ENCODE results near the gene KCTD3.

KCTD3 gene

DNA sequence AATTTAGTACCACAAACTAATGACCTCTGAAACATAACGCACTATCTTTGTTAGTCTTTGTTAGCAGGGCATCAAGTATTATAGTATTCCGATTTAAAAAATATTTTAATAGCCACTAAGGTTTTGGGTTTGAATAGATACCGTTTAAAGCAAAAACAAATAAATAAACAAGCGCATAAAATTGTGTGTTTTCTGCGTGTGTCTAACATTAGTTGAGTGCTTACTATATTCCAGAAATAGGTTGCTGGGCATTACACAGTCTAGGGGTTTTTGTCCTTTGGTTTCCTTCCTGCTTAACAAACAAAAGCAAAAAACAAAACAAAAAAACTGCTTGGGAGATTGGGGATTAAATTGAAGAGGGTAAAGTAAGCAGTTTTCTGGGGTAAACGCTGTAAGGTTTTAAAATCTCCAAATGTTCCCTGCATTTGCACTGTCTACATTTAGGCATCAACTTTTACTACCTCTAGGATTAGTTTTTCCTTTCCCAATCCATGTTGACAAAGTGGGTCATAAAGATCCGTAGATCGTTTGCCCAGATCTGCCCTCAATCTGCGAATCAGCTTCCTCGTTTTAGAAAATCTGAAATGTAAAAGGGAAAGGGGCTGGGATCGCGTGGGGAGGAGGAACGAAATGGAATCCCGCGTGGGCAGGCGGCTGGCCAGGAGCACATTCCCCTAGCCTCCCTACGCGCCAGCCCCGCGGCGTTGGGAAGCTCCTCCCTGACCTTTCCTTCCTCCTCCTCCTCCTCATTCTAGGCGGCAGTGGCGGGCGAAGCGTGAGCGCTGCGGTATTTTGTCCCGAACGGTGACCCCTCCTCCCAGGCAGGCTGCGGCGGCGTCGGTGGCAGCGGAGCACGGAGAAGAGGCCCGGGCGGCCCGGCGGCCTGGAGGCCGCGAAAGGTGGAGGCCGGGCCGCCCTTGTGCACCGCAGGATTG lies at the start of gene KCTD3:
TSS of gene KCTD3 (plus strand) at position 749 of the 935 bp plus-strand sequence. CDS start 382 bp downstream, outside the sequence.
- intact Hi-C loops (cut with DNase I) = no loop called here
- peak; percentile 40 to 92 (median 84) for DNase-seq

DNA sequence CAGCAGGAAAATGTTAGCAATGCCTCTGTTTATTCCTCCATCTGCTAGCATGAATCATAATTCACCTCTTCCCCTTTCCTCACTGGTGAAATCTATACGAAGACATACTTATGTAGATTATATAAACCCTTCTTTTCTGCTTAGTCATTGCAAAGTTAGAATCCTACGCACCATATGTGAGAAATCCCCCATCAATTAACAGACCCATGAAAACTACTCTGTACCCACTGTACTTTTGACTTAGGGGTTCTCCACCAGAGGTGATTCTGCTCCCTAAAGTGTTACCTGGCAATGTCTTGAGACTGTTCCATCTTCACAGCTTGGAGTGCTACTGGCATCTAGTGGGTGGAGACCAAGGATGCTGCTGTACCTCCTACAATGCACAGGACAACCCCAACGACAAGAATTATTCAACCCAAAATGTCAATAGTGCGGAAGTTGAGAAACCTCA lies 49.6 kb upstream of the KCTD3 start:
- peak in 19 of 42 donors; percentile 7 to 55 (median 16) for DNase-seq
- intact Hi-C loops (cut with DNase I) = no loop called here

DNA sequence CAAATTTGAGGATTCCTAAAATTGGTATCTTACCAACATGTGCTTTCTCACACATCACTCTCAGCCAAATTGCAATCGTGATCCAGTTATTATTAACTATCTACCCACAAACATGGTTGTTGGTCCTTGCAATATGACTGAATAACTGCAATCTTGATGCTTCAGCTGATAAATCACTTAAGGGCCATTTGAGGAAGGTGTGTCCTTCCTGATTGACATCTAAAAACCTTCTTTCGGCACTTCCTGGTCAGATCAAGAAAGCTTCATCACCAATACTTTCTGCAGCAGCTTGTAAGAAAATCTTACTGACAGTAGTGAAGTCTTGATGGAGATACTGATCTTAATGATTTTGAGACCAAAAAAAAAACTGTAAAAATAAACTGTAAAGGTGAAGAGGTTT lies 48.5 kb upstream of the KCTD3 start:
- intact Hi-C loops (cut with DNase I) = no loop called here
- DNase-seq = no peak

DNA sequence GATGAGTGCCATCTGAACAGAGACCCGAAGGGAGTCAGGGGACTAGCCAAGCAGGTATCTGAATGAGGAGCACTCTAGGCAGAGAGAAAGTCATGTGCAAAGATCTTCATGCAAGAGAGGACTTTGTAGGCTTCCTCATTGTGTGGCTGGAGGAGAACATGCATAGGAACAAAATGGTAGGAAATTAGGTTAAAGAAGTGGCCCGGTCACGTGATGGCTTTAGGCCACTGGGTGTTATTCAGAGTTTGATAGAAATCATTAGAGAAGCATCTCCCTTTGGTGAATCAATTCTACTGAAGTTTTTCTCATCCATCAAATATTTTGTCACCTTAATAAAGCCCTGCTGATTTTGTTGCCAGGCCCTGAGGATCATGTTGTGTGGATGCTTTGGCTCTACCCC lies 45.8 kb upstream of the KCTD3 start:
- no peak for DNase-seq
- intact Hi-C loops (cut with DNase I) = no loop called here

DNA sequence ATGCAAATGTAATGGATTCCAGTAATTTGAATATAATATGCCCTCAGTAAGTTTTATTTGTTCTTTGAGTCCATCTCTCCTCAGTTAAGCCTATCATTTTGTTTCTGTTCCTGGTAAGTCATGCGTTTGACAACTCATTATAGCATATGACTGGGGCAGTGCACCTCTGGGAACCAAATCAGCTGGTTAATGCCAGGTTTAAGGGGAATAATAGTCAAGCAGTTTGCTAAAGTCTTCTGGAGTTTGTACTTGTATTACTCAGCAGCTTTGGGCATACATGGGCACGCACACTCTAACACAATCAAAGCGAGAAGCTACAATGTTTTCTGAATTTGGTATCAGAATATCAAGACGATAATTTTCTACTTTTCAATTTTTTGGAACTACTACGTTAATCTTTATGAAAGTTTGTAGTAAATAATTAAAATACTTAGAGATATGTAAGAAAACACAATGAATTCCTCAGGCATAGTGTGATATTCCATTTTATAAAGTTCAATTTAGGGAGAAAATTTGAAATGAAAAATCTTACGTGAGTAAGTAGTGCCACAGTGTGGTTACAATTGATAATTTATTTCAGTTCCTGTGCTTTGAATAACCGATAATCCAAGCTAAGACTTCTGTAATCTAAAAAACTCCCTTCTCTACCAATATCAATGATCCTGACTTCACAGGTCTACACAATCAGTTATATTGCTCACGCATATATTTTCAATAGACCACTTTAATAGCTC lies 43.8 kb upstream of the KCTD3 start:
- intact Hi-C loops (cut with DNase I) = no loop called here
- DNase-seq = no peak

DNA sequence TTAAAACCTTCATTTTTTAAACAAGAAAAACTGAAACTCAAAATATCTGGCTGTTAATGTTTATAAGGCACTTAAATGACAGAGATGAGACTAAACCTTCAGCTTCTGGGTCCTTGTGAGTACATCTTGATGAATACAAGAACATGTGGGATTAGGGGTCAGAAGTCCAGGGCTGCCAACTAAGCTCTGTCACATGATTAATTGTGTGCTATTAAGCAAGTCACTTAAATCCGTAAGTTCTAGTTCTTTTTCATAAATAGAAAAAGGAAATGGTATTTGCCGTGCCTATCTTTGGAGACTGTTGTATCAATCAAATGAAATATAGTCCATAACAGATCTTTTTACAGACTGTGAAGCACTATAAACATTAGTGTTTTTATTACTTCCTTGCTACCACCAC lies 43.2 kb upstream of the KCTD3 start:
- intact Hi-C loops (cut with DNase I) = no loop called here
- DNase-seq = no peak

DNA sequence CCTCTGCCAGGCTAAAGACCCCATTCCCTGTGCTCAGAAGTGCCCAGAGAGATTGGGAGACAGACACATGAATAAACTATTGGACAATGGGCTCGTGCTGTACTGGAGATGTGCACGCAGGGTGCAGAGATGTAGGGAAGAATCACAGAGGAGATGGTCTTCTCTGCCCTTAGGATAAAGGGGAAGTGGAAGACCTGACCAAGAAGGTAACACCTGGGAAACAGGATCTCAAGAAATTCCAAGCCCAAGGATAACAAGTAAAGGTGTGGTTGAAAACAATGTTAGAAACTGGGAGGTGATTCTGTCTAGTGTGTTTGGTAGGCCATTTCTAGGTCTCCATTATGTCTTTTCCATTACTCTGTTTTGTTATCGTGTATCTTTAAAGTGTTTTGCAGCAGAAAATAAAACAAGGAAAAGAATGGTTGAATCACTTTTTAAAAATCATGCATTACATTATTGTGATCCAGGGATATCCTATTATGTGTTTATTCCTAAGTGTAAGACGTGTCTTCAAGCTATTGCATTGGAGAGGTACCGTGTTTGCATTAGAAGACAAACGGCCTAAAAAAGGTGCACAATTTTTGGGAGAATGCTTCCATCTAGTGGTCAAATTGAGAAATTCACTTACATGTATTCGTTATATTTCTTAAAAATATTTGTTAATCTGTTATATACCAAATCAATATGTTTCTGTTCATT lies 40.8 kb upstream of the KCTD3 start:
- intact Hi-C loops (cut with DNase I) = loop anchor here (5.0 kb wide), 1 partner anchor 874 kb away; no protein-coding TSS in a partner anchor
- DNase-seq = peak in 2 of 42 donors; percentile 9 to 26

DNA sequence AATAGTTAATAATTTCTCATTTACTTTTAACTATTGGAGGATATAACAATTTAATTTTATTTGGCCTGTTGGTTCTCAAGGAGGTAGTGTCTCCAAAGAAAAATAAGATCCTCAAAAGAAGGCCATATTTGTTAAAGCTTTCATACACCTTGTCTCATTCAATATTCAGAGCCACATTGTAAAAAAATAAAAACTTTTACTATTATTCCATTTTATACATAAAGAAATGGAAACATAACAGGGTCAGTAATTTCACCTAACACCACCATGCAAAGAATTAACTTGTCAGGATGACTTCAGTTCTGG lies 40.3 kb upstream of the KCTD3 start:
- no peak for DNase-seq
- intact Hi-C loops (cut with DNase I) = loop anchor here (5.0 kb wide), 1 partner anchor 874 kb away; no protein-coding TSS in a partner anchor

DNA sequence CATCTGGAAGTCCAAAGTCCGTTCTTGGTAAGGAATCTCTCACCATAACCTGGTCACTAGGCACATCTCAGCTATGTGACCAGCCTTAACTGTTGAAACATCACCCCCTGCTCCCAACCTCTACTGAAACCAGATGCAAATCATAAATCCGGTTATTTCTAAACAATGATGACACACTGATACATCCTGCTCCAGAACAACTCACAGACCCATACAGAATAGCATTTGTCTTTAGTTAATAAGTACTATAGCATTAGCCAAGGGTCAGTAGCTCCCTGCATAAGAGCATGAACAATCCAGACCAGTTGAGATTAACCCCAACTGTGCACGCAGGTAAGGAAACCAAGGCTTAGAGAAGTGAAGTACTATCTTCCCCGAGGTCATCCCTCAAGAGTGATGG lies 38.0 kb upstream of the KCTD3 start:
- DNase-seq = no peak
- intact Hi-C loops (cut with DNase I) = loop anchor here (5.0 kb wide), 1 partner anchor 877 kb away; no protein-coding TSS in a partner anchor

DNA sequence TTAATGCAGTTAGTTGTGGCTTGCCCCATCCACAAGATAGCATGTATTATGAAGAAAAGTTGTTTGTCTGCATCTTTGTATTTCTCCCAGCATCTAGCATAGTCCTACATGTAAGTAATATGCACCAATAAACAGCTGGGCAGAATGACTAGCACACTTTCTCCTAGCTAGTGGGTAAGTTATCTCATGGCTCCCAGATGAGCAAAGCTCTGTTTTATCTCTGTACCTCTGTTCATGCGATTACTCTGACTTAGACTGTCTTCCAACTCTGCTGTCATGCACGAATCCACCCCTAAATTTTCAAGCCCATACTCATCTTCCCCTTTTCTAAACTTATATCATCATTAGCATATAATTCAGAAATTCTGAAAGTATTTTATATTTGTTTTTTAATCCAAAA lies 37.5 kb upstream of the KCTD3 start:
- intact Hi-C loops (cut with DNase I) = loop anchor here (5.0 kb wide), 1 partner anchor 877 kb away; no protein-coding TSS in a partner anchor
- no peak for DNase-seq

DNA sequence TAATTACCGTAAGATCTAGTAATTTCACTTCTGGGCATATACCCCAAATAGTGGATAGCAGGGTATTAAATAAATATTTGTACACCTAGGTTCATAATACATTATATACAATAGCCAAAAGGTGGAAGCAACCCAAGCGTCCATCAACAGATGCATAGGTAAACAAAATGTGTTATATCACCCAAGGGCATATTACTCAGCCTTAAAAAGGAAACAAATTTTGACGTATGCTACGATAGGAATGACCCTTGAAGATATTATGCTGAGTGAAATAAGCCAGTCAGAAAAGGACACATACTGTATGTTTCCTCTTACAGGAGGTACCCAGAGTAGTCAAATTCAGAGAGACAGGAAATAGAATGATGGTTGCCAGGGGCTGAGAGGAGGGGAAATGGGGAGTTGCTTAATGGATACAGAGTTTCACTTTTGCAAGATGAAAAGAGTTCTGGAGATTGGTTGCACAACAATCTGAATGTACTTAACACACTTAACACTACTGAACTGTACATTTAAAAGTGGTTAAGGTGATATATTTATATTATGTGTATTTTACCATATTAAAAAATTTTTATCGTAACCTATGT lies 36.6 kb upstream of the KCTD3 start:
- DNase-seq = no peak
- intact Hi-C loops (cut with DNase I) = no loop called here

DNA sequence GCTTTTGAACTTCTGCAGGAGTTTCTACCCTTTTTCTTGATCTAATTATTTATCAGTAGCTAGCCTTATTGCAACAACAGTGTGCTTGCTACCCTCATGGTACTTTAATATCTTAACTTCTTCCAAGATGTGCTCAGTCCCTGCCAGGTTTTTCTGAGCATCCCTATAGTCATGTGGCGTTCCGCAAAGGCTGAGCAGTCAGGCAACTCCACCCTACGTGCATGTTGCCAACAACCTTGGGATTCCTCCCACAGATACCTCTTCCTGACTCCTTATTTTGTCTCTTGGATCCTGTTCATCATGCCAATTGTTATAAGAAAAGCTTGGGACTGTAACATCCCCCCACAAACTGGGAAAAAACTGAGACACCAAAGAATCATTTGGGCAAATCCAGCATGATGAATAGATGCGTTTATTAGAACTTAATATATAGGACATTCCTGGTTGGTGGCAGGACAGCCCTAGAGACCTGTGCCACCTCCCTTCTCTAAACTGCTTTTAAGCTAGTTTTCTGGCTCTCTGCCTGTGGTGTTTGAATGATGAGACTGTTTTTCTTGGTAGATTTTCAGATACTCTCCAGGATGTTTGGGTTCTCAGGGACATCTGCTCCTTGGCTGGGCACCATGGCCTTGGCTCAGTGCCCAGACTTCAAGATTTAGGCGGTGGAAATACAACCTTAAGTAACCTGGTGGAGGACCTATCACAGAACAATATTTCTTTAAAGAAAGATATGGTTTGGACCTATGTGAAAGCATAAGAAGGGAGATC lies 27.1 kb upstream of the KCTD3 start:
- intact Hi-C loops (cut with DNase I) = no loop called here
- no peak for DNase-seq

DNA sequence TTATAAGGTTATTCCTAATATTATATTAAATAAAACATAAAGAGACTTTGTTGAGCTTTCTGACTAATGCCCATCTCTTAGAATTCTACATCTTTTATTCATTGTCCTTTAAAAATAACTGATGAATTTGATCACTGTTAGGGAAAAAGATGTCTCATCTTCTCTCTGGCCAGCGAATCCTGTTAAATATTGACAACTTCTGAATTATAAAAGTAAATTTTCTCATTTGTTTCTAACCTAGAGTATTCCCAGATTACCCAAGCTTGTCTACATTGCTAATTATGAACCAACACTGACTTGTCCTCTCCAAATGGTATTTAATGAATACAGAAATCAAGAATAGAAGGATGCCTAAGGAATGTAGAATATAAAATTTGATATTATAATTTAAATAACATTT lies 24.8 kb upstream of the KCTD3 start:
- DNase-seq = no peak
- intact Hi-C loops (cut with DNase I) = no loop called here

DNA sequence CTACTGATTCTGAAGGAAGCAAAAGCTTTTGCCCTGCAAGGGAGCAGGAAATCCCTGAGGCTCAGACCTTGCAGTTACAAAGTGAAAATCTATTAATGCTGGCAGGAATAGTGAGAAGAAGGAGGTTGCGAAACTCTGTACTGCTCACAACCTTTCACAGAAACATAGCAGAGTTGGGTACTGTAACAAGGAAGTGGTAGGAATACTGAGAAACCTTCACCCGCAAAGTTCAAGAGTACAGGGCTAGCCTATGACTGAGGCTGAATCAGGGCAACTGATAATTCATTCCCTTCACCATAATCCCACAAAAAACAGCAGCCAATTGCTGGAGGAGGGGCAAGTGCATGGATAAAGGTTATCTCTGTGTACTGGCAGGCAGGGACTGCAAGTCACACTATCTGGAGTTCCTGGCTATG lies 23.9 kb upstream of the KCTD3 start:
- intact Hi-C loops (cut with DNase I) = no loop called here
- DNase-seq = no peak

DNA sequence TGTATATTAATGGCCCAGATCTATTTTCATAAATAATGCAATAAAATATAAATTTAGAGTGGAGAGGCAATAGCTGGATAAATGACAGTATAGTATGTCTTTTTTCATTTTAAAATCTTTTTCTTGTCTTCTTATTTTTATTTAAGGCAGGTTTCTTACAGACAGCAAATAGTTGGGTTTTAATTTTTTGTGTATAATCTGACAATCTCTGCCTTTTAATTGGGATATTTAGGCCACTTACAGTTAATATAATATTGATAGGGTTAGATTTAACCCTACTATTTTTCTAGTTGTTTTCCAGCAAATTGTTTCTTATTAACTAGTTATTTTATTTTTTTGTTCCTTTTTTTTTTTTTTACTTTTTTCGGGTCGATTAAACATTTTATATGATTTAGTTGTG lies 23.3 kb upstream of the KCTD3 start:
- no peak for DNase-seq
- intact Hi-C loops (cut with DNase I) = no loop called here

DNA sequence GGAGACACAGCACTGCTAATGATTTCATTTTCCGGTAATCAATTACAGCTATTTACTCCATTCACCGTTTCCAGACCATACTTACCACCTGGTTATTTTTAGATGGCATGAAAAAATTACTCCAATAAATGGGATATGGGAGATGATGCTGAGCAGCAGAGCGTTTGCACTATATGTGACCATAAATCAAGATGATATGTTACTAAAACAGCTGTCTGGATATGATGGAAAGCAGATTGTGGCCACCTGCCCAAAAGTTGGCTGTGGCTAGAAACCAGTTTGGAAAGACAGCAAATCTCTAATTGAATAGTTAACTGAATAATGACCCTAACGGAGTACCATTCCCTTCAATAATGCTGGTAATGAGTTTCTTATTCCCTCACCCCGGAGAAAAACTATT lies 22.5 kb upstream of the KCTD3 start:
- DNase-seq = no peak
- intact Hi-C loops (cut with DNase I) = no loop called here

DNA sequence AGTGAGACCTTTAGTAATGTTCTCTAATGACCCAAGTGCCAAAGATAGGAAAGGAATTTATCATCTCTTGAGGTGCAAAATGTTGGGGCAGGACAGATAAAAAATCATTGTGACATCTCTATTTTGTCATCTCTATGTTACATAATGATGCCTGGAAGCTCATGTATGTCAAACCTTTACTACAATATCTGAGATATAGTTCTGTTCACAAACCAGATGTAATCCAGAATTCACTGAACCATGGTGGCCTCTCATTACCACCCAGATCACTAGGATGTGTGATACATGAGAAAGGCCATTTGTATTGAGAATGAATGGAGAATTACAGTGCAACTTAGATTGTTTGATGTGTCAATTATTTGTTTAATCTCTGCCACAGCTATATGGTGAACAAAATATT lies 22.0 kb upstream of the KCTD3 start:
- intact Hi-C loops (cut with DNase I) = no loop called here
- no peak for DNase-seq

DNA sequence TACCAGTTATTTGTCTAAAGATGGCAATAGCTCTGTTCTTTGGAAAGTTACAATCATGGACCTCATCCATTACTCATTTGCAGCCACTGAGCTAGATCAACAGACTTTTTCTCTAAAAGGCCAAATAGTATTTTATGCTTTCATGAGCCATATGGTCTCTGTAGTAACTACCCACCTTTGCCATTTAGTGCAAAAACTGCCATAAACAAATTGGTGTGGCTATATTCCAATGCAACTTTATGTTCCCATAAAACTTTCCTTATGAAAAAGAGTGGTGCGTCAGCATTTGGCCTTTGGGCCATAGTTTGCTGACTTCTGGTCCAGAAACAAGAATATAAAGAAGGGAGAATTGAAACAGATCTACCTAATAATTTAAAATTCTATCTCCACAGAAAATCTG lies 20.1 kb upstream of the KCTD3 start:
- no peak for DNase-seq
- intact Hi-C loops (cut with DNase I) = no loop called here

DNA sequence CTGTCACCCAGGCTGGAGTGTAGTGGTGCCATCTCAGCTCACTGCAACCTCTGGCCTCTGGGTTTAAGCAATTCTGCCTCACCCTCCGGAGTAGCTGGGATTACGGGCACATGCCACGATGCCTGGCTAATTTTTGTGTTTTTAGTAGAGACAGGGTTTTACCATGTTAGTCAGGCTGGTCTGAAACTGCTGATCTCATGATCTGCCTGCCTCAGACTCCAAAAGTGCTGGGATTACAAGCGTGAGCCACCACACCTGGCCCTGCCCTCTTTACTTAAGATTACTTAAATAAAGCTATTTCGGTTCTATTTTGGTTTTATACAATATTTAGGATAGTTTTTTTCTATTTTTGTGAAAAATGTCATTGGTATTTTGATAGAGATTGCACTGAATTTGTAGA lies 15.3 kb upstream of the KCTD3 start:
- intact Hi-C loops (cut with DNase I) = no loop called here
- no peak for DNase-seq

All from head of caudate nucleus (tissue), 42 donors.